HFF-Myc (cell line): Measurements from ENCODE around the gene AHRR.
"Not testable (repeated sequence)": the region's sequence is repeated elsewhere in the genome, so short reads cannot be mapped to it uniquely, and the experiment has no call there.

Experiments
- DNase-seq: peaks from one replicate; pipeline ENCODE4 v3.0.0-alpha.2; 2011; ENCODE audit warnings: low read depth; ENCODE audit errors: extremely low read depth
- H3K4me3 ChIP-seq: replicated peaks from 2 replicates; pipeline ENCODE4 v1.5.1; 2011; ENCODE audit warnings: low read depth, mild to moderate bottlenecking, control low read depth, low read length
- CTCF ChIP-seq: IDR thresholded peaks from 2 replicates; pipeline ENCODE4 v1.5.1; 2012; ENCODE audit warnings: mild to moderate bottlenecking, low read depth, low read length, control low read depth; ENCODE audit errors: missing control alignments

Gene AHRR

GRCh38 chr5:377326-377981, 55.9 kb downstream of the AHRR start:
- no peak for TF ChIP-seq CTCF
- DNase-seq = no peak

GRCh38 chr5:378301-378891, 56.9 kb downstream of the AHRR start:
- H3K4me3 ChIP-seq = no peak overlapping the region
- no peak for DNase-seq
- no peak for TF ChIP-seq CTCF

More at GRCh38 chr5:377326-377981, 55.9 kb downstream of the AHRR start:
- no peak overlapping the region for H3K4me3 ChIP-seq

DNA sequence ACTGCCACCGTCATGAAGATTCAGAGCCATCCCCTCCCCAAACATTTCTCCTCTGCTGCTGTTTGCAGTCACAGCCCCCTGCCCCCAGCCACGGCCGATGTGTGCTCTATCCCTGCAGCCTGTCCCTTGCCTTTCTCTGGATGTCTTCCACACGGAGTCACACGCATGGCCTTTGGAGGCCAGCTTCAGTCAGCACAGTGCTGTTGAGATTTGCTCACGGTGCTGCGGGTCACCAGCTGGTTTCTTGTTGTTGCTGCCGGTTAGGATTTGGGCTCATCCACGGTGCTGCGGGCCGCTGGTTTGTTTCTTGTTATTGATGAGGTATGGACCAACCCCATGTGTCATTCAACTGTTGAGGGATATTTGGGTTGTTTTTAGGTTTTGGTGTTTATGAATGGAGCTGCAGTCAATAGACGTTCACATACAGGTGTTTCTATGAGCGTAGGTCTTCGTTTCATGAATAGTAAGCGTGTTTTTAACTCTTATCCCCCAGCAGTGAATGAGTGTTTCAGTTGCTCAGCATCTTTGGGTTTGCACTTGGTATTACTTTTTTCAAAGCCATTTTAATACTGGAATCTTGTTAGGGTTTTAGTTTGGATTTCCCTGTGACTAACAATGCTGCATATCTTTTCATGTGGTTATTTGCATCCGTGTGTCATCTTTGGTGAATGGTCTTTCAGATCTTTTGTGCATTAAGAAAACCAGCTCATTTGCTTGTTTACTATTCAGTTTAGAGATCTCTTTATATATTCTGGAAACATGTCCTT, 57.6 kb downstream of the AHRR start:
- no peak for TF ChIP-seq CTCF
- H3K4me3 ChIP-seq = no peak overlapping the region
- no peak for DNase-seq

DNA sequence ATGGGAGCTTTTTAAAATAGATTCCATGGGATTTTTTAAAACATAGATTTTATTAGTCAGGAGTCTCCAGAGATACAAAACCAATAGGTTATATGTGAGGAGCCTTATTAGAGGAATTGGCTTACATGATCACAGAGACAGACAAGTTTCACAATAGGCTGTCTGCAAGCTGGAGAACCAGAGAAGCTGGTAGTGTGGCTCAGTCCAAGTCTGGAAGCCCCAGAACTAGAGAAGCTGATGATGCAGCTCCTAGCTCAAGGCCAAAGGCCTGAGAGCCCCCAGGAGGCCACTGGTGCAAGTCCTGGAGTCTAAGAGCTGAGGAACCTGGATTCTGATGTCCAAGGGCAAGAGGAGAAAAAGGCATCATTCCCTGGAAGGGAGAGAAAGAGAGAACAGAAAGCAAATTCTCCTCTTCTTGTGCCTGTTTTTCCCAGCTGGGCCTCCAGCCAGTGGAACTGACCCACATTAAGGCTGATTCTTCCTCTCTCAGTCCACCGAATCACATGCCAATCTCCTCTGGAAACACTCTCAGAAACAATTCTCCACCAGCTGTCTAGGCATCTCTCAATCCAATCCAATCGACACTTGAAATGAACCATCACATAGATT, 59.3 kb downstream of the AHRR start:
- no peak for TF ChIP-seq CTCF
- H3K4me3 ChIP-seq = no peak overlapping the region
- no peak for DNase-seq

DNA sequence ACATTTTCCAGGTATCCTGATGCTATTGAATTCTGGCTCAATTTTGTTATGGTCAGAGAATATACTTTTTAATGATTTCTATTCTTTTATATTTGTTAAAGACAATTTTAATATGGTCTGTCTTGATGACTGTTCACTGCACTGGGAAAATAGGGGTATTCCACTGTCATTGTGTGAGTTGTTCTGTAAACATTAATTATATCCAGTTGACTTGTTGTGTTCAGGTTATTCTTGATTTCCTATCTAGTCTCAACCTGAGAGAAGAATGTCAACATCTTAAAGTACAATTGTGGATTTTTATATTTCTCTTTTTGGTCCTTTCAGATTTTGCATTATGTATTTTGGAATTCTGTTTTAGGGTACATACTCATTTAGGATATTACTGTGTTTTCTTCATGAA, 61.6 kb downstream of the AHRR start:
- H3K4me3 ChIP-seq = no peak overlapping the region
- DNase-seq = no peak
- TF ChIP-seq CTCF = no peak

GRCh38 chr5:383621-384020, 62.1 kb downstream of the AHRR start:
- no peak for DNase-seq
- no peak for TF ChIP-seq CTCF
- H3K4me3 ChIP-seq = no peak overlapping the region

DNA sequence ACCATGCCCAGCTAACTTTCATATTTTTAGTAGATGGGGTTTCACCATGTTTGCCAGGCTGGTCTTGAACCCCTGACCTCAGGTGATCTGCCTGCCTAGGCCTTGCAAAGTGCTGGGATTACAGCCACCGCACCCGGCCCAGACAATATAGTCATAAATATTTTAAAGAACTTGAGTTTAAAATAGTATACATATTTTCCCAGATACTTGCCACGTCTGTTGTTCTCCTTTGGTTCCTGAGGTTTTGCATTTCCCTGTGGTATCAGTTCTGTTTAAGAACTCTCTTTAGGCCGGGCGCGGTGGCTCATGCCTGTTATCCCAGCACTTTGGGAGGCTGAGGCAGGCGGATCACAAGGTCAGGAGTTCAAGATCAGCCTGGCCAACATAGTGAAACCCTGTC, 63.1 kb downstream of the AHRR start:
- H3K4me3 ChIP-seq, DNase-seq: not testable (repeated sequence)
